ENCODE data around the gene MECP2.
A peak's percentile ranks its signal among the peaks of the same experiment; 100 is the strongest.

MECP2 gene

GRCh38 chrX:154097003-154097588, 421 bp downstream of the MECP2 start:
- Histone ChIP-seq H3K4me1 (ENCODE audit: low read length) (peaks cover 19% of the 10 kb centered on the region), H3K79me2 (ENCODE audit: low read length) (peaks cover 51% of the 10 kb centered on the region), H4K20me1 (ENCODE audit: insufficient read depth, low read length) (peaks cover 44% of the 10 kb centered on the region), H3K9ac (ENCODE audit: low read length) (peak overlapping the region; percentile 91), H3K4me3 (ENCODE audit: low read length) (peak overlapping the region; percentile 99), H3K27me3 (ENCODE audit: low read depth, low read length) (0 out of 2 replicates have a peak, but pooled peaks cover 3% of the 10 kb centered on the region), H3K36me3 (replicated peaks; ENCODE audit: low read depth, low read length) (peaks cover 6% of the 10 kb centered on the region), H3K4me2 (ENCODE audit: low read length) (peak overlapping the region; percentile 88), H3K9me3 (ENCODE audit: insufficient read depth, low read length) (no peaks in the 10 kb centered on the region), H3K27ac (ENCODE audit: low read length) (peak overlapping the region; percentile 60), H2AFZ (ENCODE audit: low read depth, low read length) (no peak overlapping the region)
- TF ChIP-seq CTCF (IDR thresholded peaks at IDR 0.05; ENCODE audit: low read depth, low read length) (no peak), EZH2phosphoT487 (IDR thresholded peaks at IDR 0.05; ENCODE audit: low read depth) (no peak)

DNA sequence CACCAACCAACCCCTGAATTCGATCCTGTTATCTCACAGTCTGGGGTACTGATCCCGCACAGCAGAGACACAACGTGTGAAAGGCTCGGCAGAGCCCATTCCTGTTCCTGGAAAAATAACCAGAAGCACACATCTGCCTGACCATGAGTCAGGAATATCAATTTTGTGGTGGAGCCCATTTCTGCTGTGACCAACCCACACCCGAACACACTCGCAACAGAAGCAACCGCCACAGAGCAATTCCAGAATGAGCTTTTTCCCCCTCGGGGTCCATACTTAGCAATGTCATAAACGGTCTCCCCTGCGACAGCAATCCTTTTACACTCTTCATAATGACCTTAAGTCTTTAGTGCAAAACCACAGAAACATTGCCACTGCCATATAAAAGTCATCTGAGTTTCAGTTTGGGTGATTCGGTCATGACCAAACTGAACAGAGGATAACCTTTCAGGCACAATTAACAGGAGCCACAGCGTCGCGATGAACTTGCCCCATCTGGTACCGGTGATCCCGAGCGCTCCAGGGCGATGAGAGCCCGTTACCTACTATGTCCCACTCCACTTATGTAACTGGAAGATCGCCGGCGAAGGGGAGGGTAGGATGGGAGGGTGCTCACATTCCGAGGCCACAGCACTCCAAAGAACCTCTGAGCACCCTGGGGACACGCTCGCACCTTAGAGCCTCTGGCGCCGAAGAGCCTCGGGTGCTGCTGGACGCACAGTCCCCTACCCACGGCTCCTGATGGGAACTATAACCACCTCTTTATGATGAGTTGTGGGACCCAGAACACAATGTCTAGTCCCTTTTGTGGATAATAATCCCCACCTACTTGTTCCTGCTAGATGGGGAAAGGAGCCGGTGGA, 1.1 kb downstream of the MECP2 start:
- Histone ChIP-seq H3K9ac (ENCODE audit: low read length) (peak overlapping the region; percentile 91), H3K36me3 (replicated peaks; ENCODE audit: low read depth, low read length) (peaks cover 6% of the 10 kb centered on the region), H3K4me1 (ENCODE audit: low read length) (peaks cover 19% of the 10 kb centered on the region), H4K20me1 (ENCODE audit: insufficient read depth, low read length) (peaks cover 48% of the 10 kb centered on the region), H3K79me2 (ENCODE audit: low read length) (peaks cover 58% of the 10 kb centered on the region), H3K4me3 (ENCODE audit: low read length) (peak overlapping the region; percentile 99), H3K4me2 (ENCODE audit: low read length) (peak overlapping the region; percentile 88), H3K27me3 (ENCODE audit: low read depth, low read length) (0 out of 2 replicates have a peak, but pooled peaks cover 3% of the 10 kb centered on the region), H3K27ac (ENCODE audit: low read length) (peak overlapping the region; percentile 60), H3K9me3 (ENCODE audit: insufficient read depth, low read length) (no peaks in the 10 kb centered on the region), H2AFZ (ENCODE audit: low read depth, low read length) (no peak overlapping the region)
- no peak for TF ChIP-seq EZH2phosphoT487 (IDR thresholded peaks at IDR 0.05; ENCODE audit: low read depth)
- no peak for TF ChIP-seq CTCF (IDR thresholded peaks at IDR 0.05; ENCODE audit: low read depth, low read length)

GRCh38 chrX:154094833-154095232, 2.7 kb downstream of the MECP2 start:
- Histone ChIP-seq H3K4me2 (ENCODE audit: low read length) (no peak overlapping the region), H3K36me3 (replicated peaks; ENCODE audit: low read depth, low read length) (peaks cover 6% of the 10 kb centered on the region), H3K9me3 (ENCODE audit: insufficient read depth, low read length) (no peaks in the 10 kb centered on the region), H3K4me3 (ENCODE audit: low read length) (no peak overlapping the region), H2AFZ (ENCODE audit: low read depth, low read length) (no peak overlapping the region), H3K9ac (ENCODE audit: low read length) (no peak overlapping the region), H3K27ac (ENCODE audit: low read length) (no peak overlapping the region), H4K20me1 (ENCODE audit: insufficient read depth, low read length) (peaks cover 56% of the 10 kb centered on the region), H3K27me3 (ENCODE audit: low read depth, low read length) (no peaks in the 10 kb centered on the region), H3K79me2 (ENCODE audit: low read length) (peaks cover 73% of the 10 kb centered on the region), H3K4me1 (ENCODE audit: low read length) (peaks cover 19% of the 10 kb centered on the region)
- no peak for TF ChIP-seq CTCF (IDR thresholded peaks at IDR 0.05; ENCODE audit: low read depth, low read length)
- no peak for TF ChIP-seq EZH2phosphoT487 (IDR thresholded peaks at IDR 0.05; ENCODE audit: low read depth)

DNA sequence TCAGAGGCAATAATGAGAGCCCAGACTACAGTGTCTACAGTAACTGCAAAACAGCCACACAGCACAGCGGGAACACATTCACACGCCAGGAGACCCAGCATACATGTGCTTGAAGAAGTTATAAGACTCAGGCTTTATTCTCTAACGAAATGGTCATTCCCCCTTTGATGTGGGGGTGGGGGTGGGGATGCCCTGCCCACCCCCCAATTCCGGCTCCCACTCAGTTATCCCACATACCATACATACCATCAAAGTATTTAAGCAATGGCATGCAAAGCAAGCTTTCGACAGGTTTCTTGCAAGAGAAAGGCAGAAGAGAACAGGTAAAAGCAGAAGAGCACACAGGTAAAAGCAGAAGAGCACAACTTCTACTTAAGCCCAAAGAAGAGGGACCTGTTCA, 3.6 kb downstream of the MECP2 start:
- Histone ChIP-seq H3K4me2 (ENCODE audit: low read length) (no peak overlapping the region), H3K4me3 (ENCODE audit: low read length) (no peak overlapping the region), H3K9ac (ENCODE audit: low read length) (no peak overlapping the region), H3K4me1 (ENCODE audit: low read length) (peaks cover 19% of the 10 kb centered on the region), H3K9me3 (ENCODE audit: insufficient read depth, low read length) (no peaks in the 10 kb centered on the region), H3K27me3 (ENCODE audit: low read depth, low read length) (no peaks in the 10 kb centered on the region), H3K79me2 (ENCODE audit: low read length) (peaks cover 79% of the 10 kb centered on the region), H2AFZ (ENCODE audit: low read depth, low read length) (no peak overlapping the region), H4K20me1 (ENCODE audit: insufficient read depth, low read length) (peaks cover 56% of the 10 kb centered on the region), H3K36me3 (replicated peaks; ENCODE audit: low read depth, low read length) (peaks cover 6% of the 10 kb centered on the region), H3K27ac (ENCODE audit: low read length) (no peak overlapping the region)
- TF ChIP-seq EZH2phosphoT487 (IDR thresholded peaks at IDR 0.05; ENCODE audit: low read depth) (no peak), CTCF (IDR thresholded peaks at IDR 0.05; ENCODE audit: low read depth, low read length) (no peak)

All from OCI-LY3 (cell line).